ENCODE results near the gene SLCO4A1.

The SLCO4A1 gene, protein sequence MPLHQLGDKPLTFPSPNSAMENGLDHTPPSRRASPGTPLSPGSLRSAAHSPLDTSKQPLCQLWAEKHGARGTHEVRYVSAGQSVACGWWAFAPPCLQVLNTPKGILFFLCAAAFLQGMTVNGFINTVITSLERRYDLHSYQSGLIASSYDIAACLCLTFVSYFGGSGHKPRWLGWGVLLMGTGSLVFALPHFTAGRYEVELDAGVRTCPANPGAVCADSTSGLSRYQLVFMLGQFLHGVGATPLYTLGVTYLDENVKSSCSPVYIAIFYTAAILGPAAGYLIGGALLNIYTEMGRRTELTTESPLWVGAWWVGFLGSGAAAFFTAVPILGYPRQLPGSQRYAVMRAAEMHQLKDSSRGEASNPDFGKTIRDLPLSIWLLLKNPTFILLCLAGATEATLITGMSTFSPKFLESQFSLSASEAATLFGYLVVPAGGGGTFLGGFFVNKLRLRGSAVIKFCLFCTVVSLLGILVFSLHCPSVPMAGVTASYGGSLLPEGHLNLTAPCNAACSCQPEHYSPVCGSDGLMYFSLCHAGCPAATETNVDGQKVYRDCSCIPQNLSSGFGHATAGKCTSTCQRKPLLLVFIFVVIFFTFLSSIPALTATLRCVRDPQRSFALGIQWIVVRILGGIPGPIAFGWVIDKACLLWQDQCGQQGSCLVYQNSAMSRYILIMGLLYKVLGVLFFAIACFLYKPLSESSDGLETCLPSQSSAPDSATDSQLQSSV

DNA sequence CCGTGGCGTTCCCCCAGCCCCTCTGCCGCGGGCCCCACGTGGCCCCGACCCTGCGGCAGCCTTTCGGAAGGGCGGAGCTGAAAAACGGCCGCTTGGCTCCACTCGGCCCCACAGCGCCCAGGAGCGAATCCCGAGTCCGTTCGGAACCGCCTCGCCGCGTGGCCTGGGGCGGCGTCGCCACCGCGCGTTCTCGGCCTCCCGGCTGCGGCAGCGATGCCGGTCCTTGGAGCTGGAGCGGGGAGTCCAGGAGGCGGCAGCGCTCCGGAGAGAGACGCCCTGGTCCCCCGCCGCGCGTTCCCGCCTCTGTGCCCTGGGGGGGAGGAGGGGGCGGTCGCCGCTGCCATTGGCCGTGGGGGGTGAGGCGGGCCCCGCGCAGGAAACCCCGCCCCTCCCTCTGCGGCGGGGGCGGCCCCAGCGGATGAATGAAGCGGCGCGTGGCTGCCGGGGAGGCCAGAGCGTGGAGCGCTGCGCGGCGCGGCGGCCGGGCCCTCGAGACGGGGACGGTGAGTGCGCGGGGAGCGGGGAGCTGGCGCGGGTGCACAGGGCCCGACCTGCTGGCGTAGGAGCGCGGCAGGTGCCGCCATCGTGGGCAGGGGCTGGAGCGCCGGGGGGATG, at the start of gene SLCO4A1:
Gene SLCO4A1 (plus strand): TSS at position 453 of the 615 bp plus-strand sequence. CDS start 13,952 bp downstream, outside the sequence.
- TF ChIP-seq, protein P1, sequence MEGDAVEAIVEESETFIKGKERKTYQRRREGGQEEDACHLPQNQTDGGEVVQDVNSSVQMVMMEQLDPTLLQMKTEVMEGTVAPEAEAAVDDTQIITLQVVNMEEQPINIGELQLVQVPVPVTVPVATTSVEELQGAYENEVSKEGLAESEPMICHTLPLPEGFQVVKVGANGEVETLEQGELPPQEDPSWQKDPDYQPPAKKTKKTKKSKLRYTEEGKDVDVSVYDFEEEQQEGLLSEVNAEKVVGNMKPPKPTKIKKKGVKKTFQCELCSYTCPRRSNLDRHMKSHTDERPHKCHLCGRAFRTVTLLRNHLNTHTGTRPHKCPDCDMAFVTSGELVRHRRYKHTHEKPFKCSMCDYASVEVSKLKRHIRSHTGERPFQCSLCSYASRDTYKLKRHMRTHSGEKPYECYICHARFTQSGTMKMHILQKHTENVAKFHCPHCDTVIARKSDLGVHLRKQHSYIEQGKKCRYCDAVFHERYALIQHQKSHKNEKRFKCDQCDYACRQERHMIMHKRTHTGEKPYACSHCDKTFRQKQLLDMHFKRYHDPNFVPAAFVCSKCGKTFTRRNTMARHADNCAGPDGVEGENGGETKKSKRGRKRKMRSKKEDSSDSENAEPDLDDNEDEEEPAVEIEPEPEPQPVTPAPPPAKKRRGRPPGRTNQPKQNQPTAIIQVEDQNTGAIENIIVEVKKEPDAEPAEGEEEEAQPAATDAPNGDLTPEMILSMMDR (conservative IDR thresholded peaks at IDR 0.05; ENCODE audit: low read length): no peak
- peak within 1 kb of the TSS; percentile 33 for H3K4me3 ChIP-seq (ENCODE audit: low read length)
- no peak for DNase-seq (ENCODE audit: low read depth)

DNA sequence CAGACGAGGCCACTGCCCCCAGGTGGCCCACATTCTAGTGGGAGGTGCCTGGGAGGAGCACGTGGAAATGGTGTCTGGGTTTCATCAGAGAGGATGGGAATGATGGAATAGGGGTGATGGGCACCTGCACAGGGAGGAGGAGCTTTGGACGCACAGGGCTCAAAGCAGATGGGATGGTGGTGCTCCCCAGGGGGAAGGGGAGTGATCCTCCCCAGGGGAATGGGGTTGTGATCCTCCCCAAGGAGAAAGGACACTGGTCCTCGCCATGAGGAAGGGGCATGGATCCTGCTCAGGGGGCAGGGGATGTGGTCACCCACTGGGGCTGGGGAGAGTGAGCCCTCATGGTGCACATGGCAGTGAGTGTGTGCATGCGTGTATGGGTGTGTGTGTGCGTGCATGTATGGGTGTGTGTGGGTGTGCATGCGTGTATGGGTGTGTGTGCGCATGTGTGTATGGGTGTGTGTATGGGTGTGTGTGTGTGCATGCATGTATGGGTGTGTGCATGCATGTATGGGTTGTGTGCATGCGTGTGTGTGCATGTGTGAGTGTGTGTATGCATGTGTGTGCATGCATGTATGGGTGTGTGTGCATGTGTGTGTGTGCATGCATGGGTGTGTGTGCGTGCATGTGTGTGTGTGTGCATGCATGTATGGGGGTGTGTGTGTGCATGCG, 49.7 kb upstream of the SLCO4A1 start:
- no peak for DNase-seq (ENCODE audit: low read depth)
- TF ChIP-seq, protein P1 (conservative IDR thresholded peaks at IDR 0.05; ENCODE audit: low read length): no peak
- H3K4me3 ChIP-seq (ENCODE audit: low read length): no peak overlapping the region

DNA sequence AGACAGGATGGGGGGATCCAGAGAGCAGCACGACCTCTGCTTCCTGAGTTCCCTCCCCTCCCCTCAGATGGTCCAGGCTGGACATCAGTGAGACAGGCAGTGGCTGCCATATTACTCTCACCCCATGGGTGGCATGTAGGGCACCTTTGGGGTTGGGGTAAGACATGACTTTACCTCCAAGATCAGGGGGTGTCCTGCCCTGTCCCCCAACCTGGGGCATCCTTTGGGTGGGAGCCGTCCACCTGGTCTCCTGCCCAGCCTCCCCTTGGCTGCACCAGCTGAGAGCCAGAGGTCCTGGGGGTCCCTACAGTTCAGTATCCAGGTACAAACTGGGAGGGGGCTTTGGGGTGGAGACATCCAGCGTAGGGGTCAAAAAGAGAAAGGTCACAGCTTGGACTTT, 48.7 kb upstream of the SLCO4A1 start:
- TF ChIP-seq, protein P1 (conservative IDR thresholded peaks at IDR 0.05; ENCODE audit: low read length): no peak

DNA sequence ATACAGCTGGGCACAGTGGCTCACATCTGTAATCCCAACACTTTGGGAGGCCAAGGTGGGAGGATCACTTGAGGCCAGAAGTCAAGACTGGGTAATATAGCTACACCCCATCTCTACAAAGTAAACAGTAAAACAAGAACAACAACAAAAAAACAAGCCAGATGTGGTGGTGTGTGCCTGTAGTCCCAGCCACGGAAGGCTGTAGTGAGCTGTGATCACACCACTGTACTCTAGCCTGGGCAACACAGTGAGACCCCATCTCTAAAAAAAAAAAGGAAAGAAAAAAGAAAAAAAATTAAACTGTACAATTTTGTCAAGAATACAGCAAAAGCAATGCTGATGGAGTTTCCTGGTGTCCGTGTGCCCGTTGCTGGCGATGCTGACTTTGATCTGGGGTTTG, 47.2 kb upstream of the SLCO4A1 start:
- DNase-seq (ENCODE audit: low read depth): no peak
- no peak overlapping the region for H3K4me3 ChIP-seq (ENCODE audit: low read length)
- TF ChIP-seq, protein P1 (conservative IDR thresholded peaks at IDR 0.05; ENCODE audit: low read length): no peak

More for the DNA sequence above, 48.7 kb upstream of the SLCO4A1 start:
- H3K4me3 ChIP-seq (ENCODE audit: low read length): no peak overlapping the region
- DNase-seq (ENCODE audit: low read depth): no peak

DNA sequence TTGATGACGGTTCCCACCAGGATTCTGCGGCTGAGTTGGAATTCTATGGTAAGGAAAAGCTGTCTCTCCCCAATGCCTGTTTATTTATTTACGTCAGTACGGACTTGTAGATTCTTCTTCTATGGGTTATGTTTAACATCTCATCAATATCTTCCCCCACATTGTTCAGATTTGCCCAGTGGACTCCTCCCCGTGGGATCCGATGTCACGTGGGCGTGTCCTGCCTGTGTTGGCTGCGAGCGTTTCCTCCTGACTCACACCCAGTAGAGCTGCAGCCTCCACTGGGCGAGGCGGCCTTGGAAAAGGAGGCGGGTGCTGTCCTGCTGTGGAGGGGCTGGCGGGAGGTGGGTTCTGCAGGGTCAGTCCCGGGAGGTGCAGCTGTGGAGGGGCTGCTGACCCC, 46.8 kb upstream of the SLCO4A1 start:
- TF ChIP-seq, protein P1 (conservative IDR thresholded peaks at IDR 0.05; ENCODE audit: low read length): no peak
- peak; percentile 34 for DNase-seq (ENCODE audit: low read depth)
- H3K4me3 ChIP-seq (ENCODE audit: low read length): no peak overlapping the region

DNA sequence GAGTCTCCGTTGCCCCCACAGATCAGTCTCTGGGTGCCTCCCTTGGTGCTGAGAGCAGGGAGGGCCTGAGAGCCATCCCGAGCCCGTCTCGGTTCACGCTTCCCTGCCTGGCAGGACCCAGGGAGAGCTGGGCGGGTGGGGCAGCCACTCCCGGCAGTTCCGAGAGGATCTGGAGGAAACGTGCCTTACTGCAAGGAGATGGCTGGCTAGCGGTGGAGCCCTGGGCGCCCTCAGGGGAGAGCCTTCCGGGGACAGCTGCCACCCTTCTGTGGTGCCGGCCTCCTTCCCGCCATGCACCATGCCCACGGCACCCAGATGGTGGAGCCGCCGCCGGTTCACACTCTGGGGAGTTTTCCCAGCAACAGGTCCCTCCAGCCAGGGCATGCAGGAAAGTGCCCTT, 45.8 kb upstream of the SLCO4A1 start:
- no peak for DNase-seq (ENCODE audit: low read depth)
- TF ChIP-seq, protein P1 (conservative IDR thresholded peaks at IDR 0.05; ENCODE audit: low read length): no peak
- H3K4me3 ChIP-seq (ENCODE audit: low read length): no peak overlapping the region
